Smooth muscle cell (in vitro differentiated cells): Measurements from ENCODE around the gene PNCK. TPM values are rescaled to one million over a fixed set of nuclear protein-coding genes. Genes with fewer than 3 reads are reported as not detected.
"Not testable (repeated sequence)": the region's sequence is repeated elsewhere in the genome, so short reads cannot be mapped to it uniquely, and the experiment has no call there.

Source experiments
- DNase-seq: peaks from one replicate; lab custom pipeline; 2025; ENCODE audit not compliant: unreplicated experiment; lab: John Stamatoyannopoulos, UW
- H2AFZ ChIP-seq: fragments of 200-600 bp; sonication (generic); 2 replicates; pipeline ENCODE4 v1.6.0; 2016; ENCODE audit warnings: antibody characterized with exemption, low read depth, mild to moderate bottlenecking
- H3F3A ChIP-seq: fragments of 200-600 bp; sonication (generic); 2 replicates; pipeline ENCODE4 v1.6.0; 2017; ENCODE audit warnings: antibody characterized with exemption, low read depth
- H3K27ac ChIP-seq: fragments of 200-600 bp; sonication (generic); 2 replicates; pipeline ENCODE4 v1.5.1; 2016; ENCODE audit warnings: low read depth, mild to moderate bottlenecking
- H3K27me3 ChIP-seq: fragments of 200-600 bp; sonication (generic); 2 replicates; pipeline ENCODE4 v1.6.1; 2016; ENCODE audit warnings: low read depth, mild to moderate bottlenecking
- H3K36me3 ChIP-seq: fragments of 200-600 bp; sonication (generic); 2 replicates; pipeline ENCODE4 v1.5.1; 2016; ENCODE audit warnings: low read depth
- H3K4me1 ChIP-seq: fragments of 200-600 bp; sonication (generic); 2 replicates; pipeline ENCODE4 v1.5.1; 2016; ENCODE audit warnings: low read depth
- H3K4me2 ChIP-seq: fragments of 200-600 bp; sonication (generic); 2 replicates; pipeline ENCODE4 v1.6.0; 2016; ENCODE audit warnings: mild to moderate bottlenecking
- H3K4me3 ChIP-seq: fragments of 200-600 bp; sonication (generic); 2 replicates; pipeline ENCODE4 v1.5.1; 2016; ENCODE audit warnings: mild to moderate bottlenecking
- H3K79me2 ChIP-seq: fragments of 200-600 bp; sonication (generic); 2 replicates; pipeline ENCODE4 v1.6.0; 2016; ENCODE audit warnings: low read depth, mild to moderate bottlenecking
- H3K9ac ChIP-seq: fragments of 200-600 bp; sonication (generic); 2 replicates; pipeline ENCODE4 v1.6.0; 2016; ENCODE audit warnings: low read depth
- H3K9me3 ChIP-seq: fragments of 200-600 bp; sonication (generic); replicated peaks from 2 replicates; pipeline ENCODE4 v1.5.1; 2016; ENCODE audit warnings: low read depth
- H4K20me1 ChIP-seq: fragments of 200-600 bp; sonication (generic); 2 replicates; pipeline ENCODE4 v1.6.0; 2016; ENCODE audit warnings: low read depth
- WGBS: methylation state at CpG from one replicate; pipeline ENCODE4 v1.1.7; 2016; ENCODE audit warnings: low lambda C conversion rate; 5-methylcytosine and 5-hydroxymethylcytosine counted together
- polyA plus RNA-seq: library from polyadenylated mRNA; unstranded; fragments of >200 nt; fragmentation: Nextera tagmentation; extraction: Ambion mirVana; gene quantifications from 2 replicates; pipeline ENCODE4 v1.2.1, GENCODE V29; 2016
- total RNA-seq: library from RNA; depleted of rRNA; stranded (reverse); fragments of >200 nt; gene quantifications from 2 replicates; pipeline ENCODE4 v1.2.3, GENCODE V29; 2014
- TF ChIP-seq, protein P1 (sequence below): fragments of 200-600 bp; sonication (generic); IDR thresholded peaks from 2 replicates; pipeline ENCODE4 v1.5.1; 2017; ENCODE audit warnings: borderline replicate concordance, mild to moderate bottlenecking, antibody characterized with exemption; ENCODE audit not compliant: insufficient read depth, poor library complexity, severe bottlenecking

Gene PNCK
- total and polyA plus RNA-seq, 2 experiments from 2014 or later, result 2.8 to 4.0 TPM

DNA sequence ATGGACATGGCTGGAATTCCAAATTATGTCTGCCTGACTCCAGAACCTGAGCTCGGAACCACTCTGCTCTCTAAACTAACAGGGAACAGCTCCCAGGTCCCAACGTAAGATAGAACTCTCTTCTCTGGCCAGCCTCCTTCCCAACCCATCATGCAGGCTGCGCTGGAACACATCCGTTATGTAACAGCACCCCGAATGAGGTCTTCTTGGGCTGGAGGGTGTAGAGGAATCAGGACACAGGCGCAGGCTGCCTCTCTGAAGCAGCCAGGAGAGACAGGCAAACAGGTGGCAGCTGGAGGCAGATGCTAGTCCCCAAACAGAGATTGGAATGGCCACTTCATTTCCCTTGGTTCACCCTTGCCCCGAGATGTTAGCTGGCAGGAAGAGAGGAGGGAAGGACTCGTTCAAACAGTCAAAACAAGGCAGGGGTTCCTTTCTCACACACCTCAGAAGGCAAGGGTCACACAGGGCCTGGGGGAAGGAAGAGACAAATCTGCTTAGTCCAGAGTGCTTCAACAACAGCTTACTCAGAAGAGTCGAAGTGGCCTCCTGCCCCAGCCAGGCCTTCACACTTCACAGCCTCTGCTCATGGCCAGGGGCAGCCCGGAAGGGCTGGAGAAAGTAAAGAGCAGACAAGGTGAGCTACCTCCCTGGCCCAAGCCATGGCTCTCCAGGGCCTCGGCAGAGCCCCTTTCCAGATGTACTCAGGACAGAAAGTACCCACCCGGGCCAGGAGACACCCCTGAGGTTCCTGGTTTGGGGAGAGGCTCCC is 31.2 kb upstream of the PNCK start:
- 84% methylated on average over 12 of the region's 12 CpGs for WGBS
- not testable (repeated sequence) for H3K4me3 ChIP-seq, H3K27me3 ChIP-seq, DNase-seq, H3K4me1 ChIP-seq, H3K36me3 ChIP-seq, H3K9me3 ChIP-seq, H4K20me1 ChIP-seq, H3K79me2 ChIP-seq, H2AFZ ChIP-seq, H3K4me2 ChIP-seq, H3K27ac ChIP-seq, H3K9ac ChIP-seq, H3F3A ChIP-seq

DNA sequence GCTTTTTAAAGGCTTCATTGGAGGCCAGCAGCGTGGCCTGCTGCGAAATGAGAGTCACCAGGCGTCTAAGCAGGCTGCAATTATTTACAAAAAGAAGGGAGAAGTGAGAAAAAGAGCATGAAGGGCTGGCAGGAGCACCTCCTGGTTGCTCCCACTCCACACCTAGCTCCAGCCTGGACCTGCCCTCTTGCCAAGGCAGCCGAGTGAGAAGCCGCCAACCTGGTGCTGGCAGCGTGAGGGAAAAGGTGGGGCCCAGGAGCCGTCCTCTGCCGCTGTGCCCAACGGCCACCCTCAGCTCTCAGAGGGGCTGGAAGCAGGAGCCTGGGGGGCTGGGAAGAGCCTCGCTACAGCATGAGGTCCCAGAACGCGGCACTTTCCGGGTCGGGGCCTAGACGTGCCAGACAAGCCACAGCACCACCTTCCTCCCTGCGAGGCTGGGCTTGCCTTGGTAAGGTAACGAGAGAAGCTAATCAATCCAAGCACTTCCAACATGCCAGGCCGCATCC is 30.5 kb upstream of the PNCK start:
- Histone ChIP-seq H3K4me3 (no peak overlapping the region), H3K9ac (no peak overlapping the region), H3K4me1 (no peaks in the 10 kb centered on the region), H3K27ac (no peak overlapping the region), H4K20me1 (peaks cover 7% of the 10 kb centered on the region), H2AFZ (no peak overlapping the region), H3K4me2 (no peak overlapping the region), H3K36me3 (no peaks in the 10 kb centered on the region), H3K79me2 (no peaks in the 10 kb centered on the region), H3K27me3 (no peaks in the 10 kb centered on the region), H3K9me3 (no peaks in the 10 kb centered on the region), H3F3A (no peaks in the 10 kb centered on the region)
- 93% methylated on average over 18 of the region's 18 CpGs for WGBS
- DNase-seq, result no peak
- TF ChIP-seq, protein P1, sequence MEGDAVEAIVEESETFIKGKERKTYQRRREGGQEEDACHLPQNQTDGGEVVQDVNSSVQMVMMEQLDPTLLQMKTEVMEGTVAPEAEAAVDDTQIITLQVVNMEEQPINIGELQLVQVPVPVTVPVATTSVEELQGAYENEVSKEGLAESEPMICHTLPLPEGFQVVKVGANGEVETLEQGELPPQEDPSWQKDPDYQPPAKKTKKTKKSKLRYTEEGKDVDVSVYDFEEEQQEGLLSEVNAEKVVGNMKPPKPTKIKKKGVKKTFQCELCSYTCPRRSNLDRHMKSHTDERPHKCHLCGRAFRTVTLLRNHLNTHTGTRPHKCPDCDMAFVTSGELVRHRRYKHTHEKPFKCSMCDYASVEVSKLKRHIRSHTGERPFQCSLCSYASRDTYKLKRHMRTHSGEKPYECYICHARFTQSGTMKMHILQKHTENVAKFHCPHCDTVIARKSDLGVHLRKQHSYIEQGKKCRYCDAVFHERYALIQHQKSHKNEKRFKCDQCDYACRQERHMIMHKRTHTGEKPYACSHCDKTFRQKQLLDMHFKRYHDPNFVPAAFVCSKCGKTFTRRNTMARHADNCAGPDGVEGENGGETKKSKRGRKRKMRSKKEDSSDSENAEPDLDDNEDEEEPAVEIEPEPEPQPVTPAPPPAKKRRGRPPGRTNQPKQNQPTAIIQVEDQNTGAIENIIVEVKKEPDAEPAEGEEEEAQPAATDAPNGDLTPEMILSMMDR, result no peak

DNA sequence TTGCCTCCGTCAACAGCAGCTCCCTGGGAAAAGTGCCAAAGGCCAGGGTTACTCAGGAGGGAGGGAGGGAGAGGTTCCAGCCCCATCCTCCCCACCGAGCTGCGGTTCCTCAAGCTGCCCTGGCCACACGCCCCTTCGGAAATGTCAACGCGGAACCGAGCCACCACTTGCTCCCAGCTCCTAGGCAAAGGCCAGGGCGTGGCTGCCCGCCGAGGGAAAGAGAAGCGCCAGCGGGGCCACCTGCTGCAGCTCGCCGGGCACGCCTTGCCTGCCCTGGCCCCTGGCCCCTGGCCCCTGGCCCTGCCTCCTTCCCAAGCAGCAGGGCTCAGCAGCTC is 29.4 kb upstream of the PNCK start:
- H3K4me3 ChIP-seq, result no peak overlapping the region
- no peaks in the 10 kb centered on the region for H3K36me3 ChIP-seq
- H3K27ac ChIP-seq, result no peak overlapping the region
- no peak for DNase-seq
- peaks cover 4% of the 10 kb centered on the region for H4K20me1 ChIP-seq
- no peaks in the 10 kb centered on the region for H3K9me3 ChIP-seq
- no peak overlapping the region for H3K4me2 ChIP-seq
- TF ChIP-seq, protein P1, result no peak
- no peaks in the 10 kb centered on the region for H3K27me3 ChIP-seq
- H3F3A ChIP-seq, result no peaks in the 10 kb centered on the region
- 94% methylated on average over 16 of the region's 16 CpGs for WGBS
- no peak overlapping the region for H3K9ac ChIP-seq
- H2AFZ ChIP-seq, result no peak overlapping the region
- H3K4me1 ChIP-seq, result no peaks in the 10 kb centered on the region
- H3K79me2 ChIP-seq, result no peaks in the 10 kb centered on the region

DNA sequence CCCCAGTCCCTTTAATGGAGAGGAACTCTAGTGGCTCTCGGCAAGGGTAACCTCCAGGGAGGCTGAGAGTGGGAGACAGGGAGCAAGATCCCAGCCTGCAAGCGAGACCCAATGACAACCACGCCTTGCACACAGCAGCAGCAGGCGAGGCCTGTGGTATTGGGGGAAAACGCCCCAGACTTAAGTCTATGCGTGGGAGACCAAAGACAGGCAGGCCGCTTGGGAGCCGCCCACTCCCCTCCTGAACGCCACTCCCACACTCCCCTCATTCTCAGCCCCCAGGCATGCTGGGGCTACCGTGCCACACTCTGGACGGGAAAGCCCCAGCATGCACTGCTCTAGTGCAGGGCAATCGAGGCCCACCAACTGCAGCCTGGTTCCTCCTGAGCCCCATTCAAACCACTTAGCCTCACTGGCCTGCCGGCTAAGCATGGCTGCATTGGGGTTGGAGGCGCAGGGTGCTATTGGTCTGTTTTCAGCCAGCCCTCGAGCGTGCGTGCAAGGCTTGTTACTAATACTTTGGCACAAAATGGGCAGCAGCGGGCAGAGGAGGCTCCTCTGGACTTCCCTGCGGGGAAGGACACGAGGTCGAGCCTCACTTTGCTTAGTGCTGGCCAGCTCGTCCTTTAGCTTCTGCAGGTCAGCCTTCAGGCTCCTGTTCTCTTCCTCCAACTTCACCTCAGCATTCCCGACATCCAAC is 28.9 kb upstream of the PNCK start:
- WGBS, result 90% methylated on average over 23 of the region's 23 CpGs
- no peak overlapping the region for H3K4me3 ChIP-seq
- no peaks in the 10 kb centered on the region for H3K27me3 ChIP-seq

More for the DNA sequence above, 28.9 kb upstream of the PNCK start:
- Histone ChIP-seq H3K9me3 (no peaks in the 10 kb centered on the region), H3K36me3 (no peaks in the 10 kb centered on the region), H3K9ac (no peak overlapping the region), H3K4me1 (no peaks in the 10 kb centered on the region), H3K4me2 (no peak overlapping the region), H3K79me2 (no peaks in the 10 kb centered on the region), H3F3A (no peaks in the 10 kb centered on the region), H4K20me1 (no peaks in the 10 kb centered on the region), H2AFZ (no peak overlapping the region), H3K27ac (no peak overlapping the region)
- DNase-seq, result no peak
- TF ChIP-seq, protein P1, result no peak
